Measurements from ENCODE around the gene HID1.

- TF ChIP-seq CTCF (IDR thresholded peaks at IDR 0.05), result no peak
- no peak for TF ChIP-seq POLR2A (IDR thresholded peaks at IDR 0.05)
Observed at GRCh38 chr17:74922172-74922571, 50.4 kb downstream of the HID1 start.
